Measurements from ENCODE around the gene GLUD1.
"Not testable (repeated sequence)": the region's sequence is repeated elsewhere in the genome, so short reads cannot be mapped to it uniquely, and the experiment has no call there.

- not testable (repeated sequence) for TF ChIP-seq CTCF (conservative IDR thresholded peaks at IDR 0.05; ENCODE audit: low read length); EZH2phosphoT487 (IDR thresholded peaks at IDR 0.05; ENCODE audit: borderline replicate concordance, low read depth, low read length)
Observed at GRCh38 chr10:87008303-87008702, 86.3 kb downstream of the GLUD1 start.
